Upper lobe of left lung (tissue), 4 donors: Measurements from ENCODE around the gene KIF26B.

Experiments used
- EP300 ChIP-seq, 4 donors: sonication (generic); formaldehyde crosslinking; IDR thresholded peaks; one replicate each; pipeline ENCODE4 v1.5.1; 2017; ENCODE audit warnings: antibody characterized with exemption in 4 of 4, control low read depth in 2 of 4
- TF ChIP-seq, protein P1 (sequence below), 6 experiments: fragments of 450-650 bp in 4 of 6; fragments of 200-600 bp in 2 of 6; sonication (generic) in 2 of 6; IDR thresholded peaks; one replicate each; pipeline ENCODE4 v1.5.1; 2016 to 2019; ENCODE audit warnings: antibody characterized with exemption in 6 of 6

DNA sequence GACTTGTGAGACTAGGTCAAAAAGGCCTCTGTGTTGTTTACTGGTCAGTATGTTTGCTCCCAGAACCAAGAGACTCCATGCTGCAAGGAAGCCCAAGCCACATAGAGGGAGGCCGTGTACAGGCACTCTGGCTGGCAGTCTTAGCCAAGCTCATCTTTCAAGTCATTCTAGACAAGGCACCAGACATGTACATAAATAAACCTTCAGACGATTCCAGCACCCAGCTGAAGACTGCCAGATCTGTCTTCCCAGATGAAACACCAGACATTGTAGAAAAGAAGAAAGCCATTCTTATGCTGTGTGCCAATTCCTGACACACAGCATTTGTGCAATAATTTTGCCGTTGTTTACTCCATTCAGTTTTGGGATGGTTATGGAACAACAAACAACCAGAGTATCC is 595.5 kb downstream of the KIF26B start:
- TF ChIP-seq, protein P1, sequence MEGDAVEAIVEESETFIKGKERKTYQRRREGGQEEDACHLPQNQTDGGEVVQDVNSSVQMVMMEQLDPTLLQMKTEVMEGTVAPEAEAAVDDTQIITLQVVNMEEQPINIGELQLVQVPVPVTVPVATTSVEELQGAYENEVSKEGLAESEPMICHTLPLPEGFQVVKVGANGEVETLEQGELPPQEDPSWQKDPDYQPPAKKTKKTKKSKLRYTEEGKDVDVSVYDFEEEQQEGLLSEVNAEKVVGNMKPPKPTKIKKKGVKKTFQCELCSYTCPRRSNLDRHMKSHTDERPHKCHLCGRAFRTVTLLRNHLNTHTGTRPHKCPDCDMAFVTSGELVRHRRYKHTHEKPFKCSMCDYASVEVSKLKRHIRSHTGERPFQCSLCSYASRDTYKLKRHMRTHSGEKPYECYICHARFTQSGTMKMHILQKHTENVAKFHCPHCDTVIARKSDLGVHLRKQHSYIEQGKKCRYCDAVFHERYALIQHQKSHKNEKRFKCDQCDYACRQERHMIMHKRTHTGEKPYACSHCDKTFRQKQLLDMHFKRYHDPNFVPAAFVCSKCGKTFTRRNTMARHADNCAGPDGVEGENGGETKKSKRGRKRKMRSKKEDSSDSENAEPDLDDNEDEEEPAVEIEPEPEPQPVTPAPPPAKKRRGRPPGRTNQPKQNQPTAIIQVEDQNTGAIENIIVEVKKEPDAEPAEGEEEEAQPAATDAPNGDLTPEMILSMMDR (IDR thresholded peaks at IDR 0.05): no peak
- TF ChIP-seq EP300 (IDR thresholded peaks at IDR 0.05): no peak
